Stomach (tissue), 4 donors: Measurements from ENCODE around the gene NKAIN2.

ENCODE experiments used
- CTCF ChIP-seq, 7 experiments: fragments of 450-650 bp in 4 of 7; fragments of 200-600 bp in 3 of 7; sonication (generic) in 3 of 7; IDR thresholded peaks; one replicate each; pipeline ENCODE4 v1.5.1; 2016 to 2019; ENCODE audit warnings: antibody characterized with exemption in 7 of 7, control low read depth in 2 of 7, mild to moderate bottlenecking in 1 of 7
- EP300 ChIP-seq: sonication (generic); formaldehyde crosslinking; IDR thresholded peaks from one replicate; pipeline ENCODE4 v1.6.1; 2017; ENCODE audit warnings: antibody characterized with exemption
- POLR2A ChIP-seq, 4 donors: fragments of 450-650 bp; IDR thresholded peaks; one replicate each; pipeline ENCODE4 v1.6.1; 2016; ENCODE audit warnings: antibody characterized with exemption in 4 of 4, control low read depth in 2 of 4, mild to moderate bottlenecking in 1 of 4, moderate library complexity in 1 of 4
- POLR2AphosphoS5 ChIP-seq, 3 donors: sonication (generic); formaldehyde crosslinking; IDR thresholded peaks; one replicate each; pipeline ENCODE4 v1.6.1; 2016; ENCODE audit warnings: antibody characterized with exemption in 3 of 3

DNA sequence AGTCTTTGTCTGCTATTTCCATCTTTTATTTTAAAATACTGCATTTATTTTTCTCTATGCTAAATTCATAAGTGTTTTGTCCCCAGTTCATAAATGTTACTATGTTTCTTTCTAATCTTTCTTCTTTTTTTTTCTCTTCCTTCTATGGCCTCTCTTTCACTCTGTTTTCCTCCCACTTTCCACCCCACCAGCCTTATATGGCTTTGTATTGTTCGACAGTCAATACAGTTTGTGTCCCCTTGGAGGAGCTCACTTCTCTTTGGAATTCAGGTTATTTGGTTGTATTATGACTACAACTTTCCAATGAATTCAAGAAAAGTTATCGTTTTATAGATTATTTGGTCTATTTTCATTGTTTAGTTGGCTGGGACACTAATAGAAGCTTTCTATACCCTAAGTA is 393.5 kb downstream of the NKAIN2 start:
- TF ChIP-seq CTCF (IDR thresholded peaks at IDR 0.05) (no peak), POLR2A (IDR thresholded peaks at IDR 0.05) (no peak), POLR2AphosphoS5 (IDR thresholded peaks at IDR 0.05) (no peak), EP300 (no peak)
